Fibroblast of skin of back (primary cell): ENCODE results near the gene ZNF763. TPM values are rescaled to one million over a fixed set of nuclear protein-coding genes. Genes with fewer than 3 reads are reported as not detected.
"Not testable (repeated sequence)": the region's sequence is repeated elsewhere in the genome, so short reads cannot be mapped to it uniquely, and the experiment has no call there.

Source experiments
- DNase-seq: peaks from one replicate; pipeline ENCODE4 v3.0.0-alpha.2; 2013
- polyA plus RNA-seq, 2 experiments: library from polyadenylated mRNA; unstranded; fragments of 120-200 nt; gene quantifications; one replicate each; pipeline ENCODE4 v1.2.1, GENCODE V29; 2013; ENCODE audit not compliant: insufficient read length in 2 of 2

Gene ZNF763
- polyA plus RNA-seq (2013, experiment 1 of 2; ENCODE audit: insufficient read length): 0.55 TPM
- polyA plus RNA-seq (2013, experiment 2 of 2; ENCODE audit: insufficient read length): 1.0 TPM

GRCh38 chr19:11964858-11965645 lies at the start of gene ZNF763:
Gene ZNF763 (plus strand): TSS chr19:11965040. CDS start chr19:11965209, 169 bp downstream.
- DNase-seq: peak; percentile 78

- no peak for DNase-seq
These were observed 42.9 kb upstream of the ZNF763 start for GRCh38 chr19:11921852-11922495.

- peak; percentile 91 for DNase-seq
These were observed 39.8 kb upstream of the ZNF763 start, which contains the start of gene ZNF700 for GRCh38 chr19:11924886-11925650. Gene ZNF700 (plus strand): TSS chr19:11925107. CDS start chr19:11925211, 104 bp downstream.

- DNase-seq: not testable (repeated sequence)
These were observed 39.1 kb upstream of the ZNF763 start for GRCh38 chr19:11925651-11926187.

GRCh38 chr19:11927227-11927626 lies 37.6 kb upstream of the ZNF763 start:
- no peak for DNase-seq

GRCh38 chr19:11931051-11931450 lies 33.8 kb upstream of the ZNF763 start:
- peak; percentile 15 for DNase-seq

- DNase-seq: no peak
These were observed 33.3 kb upstream of the ZNF763 start for GRCh38 chr19:11931513-11931912.

- DNase-seq: not testable (repeated sequence)
These were observed 29.0 kb upstream of the ZNF763 start for GRCh38 chr19:11935829-11936228.

- not testable (repeated sequence) for DNase-seq
These were observed 26.5 kb upstream of the ZNF763 start for GRCh38 chr19:11938383-11938782.

GRCh38 chr19:11941361-11941887 lies 23.4 kb upstream of the ZNF763 start:
- DNase-seq: not testable (repeated sequence)

GRCh38 chr19:11942008-11942842 lies 22.6 kb upstream of the ZNF763 start:
- no peak for DNase-seq

GRCh38 chr19:11942843-11943108 lies 22.1 kb upstream of the ZNF763 start:
- DNase-seq: no peak

GRCh38 chr19:11944656-11945055 lies 20.2 kb upstream of the ZNF763 start:
- no peak for DNase-seq

GRCh38 chr19:11948646-11949045 lies 16.2 kb upstream of the ZNF763 start:
- DNase-seq: no peak

GRCh38 chr19:11949201-11949600 lies 15.6 kb upstream of the ZNF763 start:
- no peak for DNase-seq

- not testable (repeated sequence) for DNase-seq
These were observed 15.2 kb upstream of the ZNF763 start for GRCh38 chr19:11949614-11950080.

GRCh38 chr19:11950312-11950711 lies 14.5 kb upstream of the ZNF763 start:
- no peak for DNase-seq

- peak; percentile 67 for DNase-seq
These were observed 1.1 kb upstream of the ZNF763 start for GRCh38 chr19:11963566-11964355.

- DNase-seq: no peak
These were observed 363 bp upstream of the ZNF763 start for GRCh38 chr19:11964496-11964857.

- DNase-seq: no peak
These were observed 5.3 kb downstream of the ZNF763 start for GRCh38 chr19:11970174-11970573.

GRCh38 chr19:11971041-11971440 lies 6.2 kb downstream of the ZNF763 start:
- no peak for DNase-seq
